SU-DHL-6 (cell line): ENCODE data around the gene ZBTB21.
A peak's percentile ranks its signal among the peaks of the same experiment; 100 is the strongest.

Experiments
- H2AFZ ChIP-seq: fragments of 200-600 bp; sonication (generic); 2 replicates; pipeline ENCODE4 v1.6.1; 2014; ENCODE audit warnings: low read depth, mild to moderate bottlenecking, moderate library complexity, mixed read lengths, antibody characterized with exemption, low read length; ENCODE audit not compliant: severe bottlenecking
- H3F3A ChIP-seq: fragments of 200-600 bp; shearing (Covaris generic); 2 replicates; pipeline ENCODE4 v1.6.0; 2016; ENCODE audit warnings: antibody characterized with exemption, mild to moderate bottlenecking; ENCODE audit not compliant: insufficient read depth
- H3K27ac ChIP-seq: fragments of 200-600 bp; sonication (generic); 2 replicates; pipeline ENCODE4 v1.5.1; 2016; ENCODE audit warnings: low read depth, mild to moderate bottlenecking, low read length, moderate library complexity, mixed read lengths
- H3K27me3 ChIP-seq: fragments of 200-600 bp; sonication (generic), shearing (Covaris generic); 2 replicates; pipeline ENCODE4 v1.6.0; 2014; ENCODE audit warnings: mild to moderate bottlenecking, low read length
- H3K36me3 ChIP-seq: fragments of 200-600 bp; sonication (generic); 2 replicates; pipeline ENCODE4 v1.6.1; 2014; ENCODE audit warnings: mild to moderate bottlenecking, low read length, mixed read lengths
- H3K4me2 ChIP-seq: fragments of 300-600, 200-600 bp; shearing (Covaris generic), sonication (generic); 2 replicates; pipeline ENCODE4 v1.6.0; 2014; ENCODE audit warnings: low read length, low read depth, mild to moderate bottlenecking; ENCODE audit not compliant: poor library complexity, severe bottlenecking
- H3K4me3 ChIP-seq: fragments of 200-600 bp; sonication (generic); 2 replicates; pipeline ENCODE4 v1.5.1; 2014; ENCODE audit warnings: antibody characterized with exemption, low read length, mild to moderate bottlenecking, mixed read lengths; ENCODE audit not compliant: insufficient read depth, poor library complexity, severe bottlenecking
- H3K79me2 ChIP-seq: fragments of 200-600 bp; sonication (generic); 2 replicates; pipeline ENCODE4 v1.6.1; 2014; ENCODE audit warnings: mild to moderate bottlenecking, low read length, moderate library complexity; ENCODE audit not compliant: insufficient read depth
- H3K9ac ChIP-seq: fragments of 200-600 bp; sonication (generic); 2 replicates; pipeline ENCODE4 v1.7.0; 2014; ENCODE audit warnings: mild to moderate bottlenecking, low read length
- H3K9me2 ChIP-seq: fragments of 200-600 bp; sonication (generic); replicated peaks from 2 replicates; pipeline ENCODE4 v1.6.1; 2014; ENCODE audit warnings: low read length; ENCODE audit not compliant: insufficient read depth
- H3K9me3 ChIP-seq: fragments of 200-600 bp; sonication (generic); 2 replicates; pipeline ENCODE4 v1.6.1; 2014; ENCODE audit warnings: low read length, mixed read lengths; ENCODE audit not compliant: insufficient read depth
- H4K20me1 ChIP-seq: fragments of 200-600 bp; sonication (generic); 2 replicates; pipeline ENCODE4 v1.6.1; 2014; ENCODE audit warnings: low read depth, mild to moderate bottlenecking, antibody characterized with exemption, low read length, moderate library complexity, mixed read lengths
- EZH2phosphoT487 ChIP-seq: fragments of 200-600 bp; sonication (generic), shearing (Covaris generic); conservative IDR thresholded peaks from 2 replicates; pipeline ENCODE4 v1.6.1; 2018; ENCODE audit warnings: mild to moderate bottlenecking, antibody characterized with exemption, low read length, moderate library complexity, mixed read lengths
- TF ChIP-seq, protein P1 (sequence below): fragments of 200-600 bp; sonication (generic); IDR thresholded peaks from one replicate; pipeline ENCODE4 v1.5.1; 2017; ENCODE audit warnings: antibody characterized with exemption, mild to moderate bottlenecking, low read length, moderate library complexity; ENCODE audit not compliant: insufficient read depth, poor library complexity, severe bottlenecking

Gene ZBTB21

GRCh38 chr21:42031816-42032215, 21.7 kb upstream of the ZBTB21 start:
- Histone ChIP-seq H2AFZ (no peak overlapping the region), H3K27ac (no peak overlapping the region), H3K4me2 (peak overlapping the region; percentile 15), H3K4me3 (no peak overlapping the region), H3K79me2 (no peaks in the 10 kb centered on the region), H3K9me2 (no peaks in the 10 kb centered on the region), H3F3A (no peaks in the 10 kb centered on the region), H3K27me3 (no peaks in the 10 kb centered on the region), H4K20me1 (no peaks in the 10 kb centered on the region), H3K36me3 (no peaks in the 10 kb centered on the region), H3K9me3 (no peaks in the 10 kb centered on the region), H3K9ac (no peak overlapping the region)
- TF ChIP-seq, protein P1, sequence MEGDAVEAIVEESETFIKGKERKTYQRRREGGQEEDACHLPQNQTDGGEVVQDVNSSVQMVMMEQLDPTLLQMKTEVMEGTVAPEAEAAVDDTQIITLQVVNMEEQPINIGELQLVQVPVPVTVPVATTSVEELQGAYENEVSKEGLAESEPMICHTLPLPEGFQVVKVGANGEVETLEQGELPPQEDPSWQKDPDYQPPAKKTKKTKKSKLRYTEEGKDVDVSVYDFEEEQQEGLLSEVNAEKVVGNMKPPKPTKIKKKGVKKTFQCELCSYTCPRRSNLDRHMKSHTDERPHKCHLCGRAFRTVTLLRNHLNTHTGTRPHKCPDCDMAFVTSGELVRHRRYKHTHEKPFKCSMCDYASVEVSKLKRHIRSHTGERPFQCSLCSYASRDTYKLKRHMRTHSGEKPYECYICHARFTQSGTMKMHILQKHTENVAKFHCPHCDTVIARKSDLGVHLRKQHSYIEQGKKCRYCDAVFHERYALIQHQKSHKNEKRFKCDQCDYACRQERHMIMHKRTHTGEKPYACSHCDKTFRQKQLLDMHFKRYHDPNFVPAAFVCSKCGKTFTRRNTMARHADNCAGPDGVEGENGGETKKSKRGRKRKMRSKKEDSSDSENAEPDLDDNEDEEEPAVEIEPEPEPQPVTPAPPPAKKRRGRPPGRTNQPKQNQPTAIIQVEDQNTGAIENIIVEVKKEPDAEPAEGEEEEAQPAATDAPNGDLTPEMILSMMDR: no peak
- TF ChIP-seq EZH2phosphoT487: no peak

- H4K20me1 ChIP-seq: no peaks in the 10 kb centered on the region
- H3F3A ChIP-seq: no peaks in the 10 kb centered on the region
- H3K27me3 ChIP-seq: no peaks in the 10 kb centered on the region
- no peaks in the 10 kb centered on the region for H3K9me3 ChIP-seq
- H3K79me2 ChIP-seq: no peaks in the 10 kb centered on the region
- H3K9ac ChIP-seq: no peak overlapping the region
- peak overlapping the region; percentile 15 for H3K4me2 ChIP-seq
- H2AFZ ChIP-seq: no peak overlapping the region
- no peaks in the 10 kb centered on the region for H3K36me3 ChIP-seq
- no peak overlapping the region for H3K27ac ChIP-seq
- no peak overlapping the region for H3K4me3 ChIP-seq
- TF ChIP-seq, protein P1: no peak
- TF ChIP-seq EZH2phosphoT487: no peak
- H3K9me2 ChIP-seq: no peaks in the 10 kb centered on the region
These were observed 21.1 kb upstream of the ZBTB21 start for GRCh38 chr21:42031241-42031640.

- no peaks in the 10 kb centered on the region for H3K36me3 ChIP-seq
- no peak overlapping the region for H3K9ac ChIP-seq
- no peaks in the 10 kb centered on the region for H3K9me2 ChIP-seq
- H3K27ac ChIP-seq: no peak overlapping the region
- no peaks in the 10 kb centered on the region for H3K79me2 ChIP-seq
- H3K27me3 ChIP-seq: no peaks in the 10 kb centered on the region
- no peak overlapping the region for H3K4me2 ChIP-seq
- no peaks in the 10 kb centered on the region for H4K20me1 ChIP-seq
- H3F3A ChIP-seq: no peaks in the 10 kb centered on the region
- TF ChIP-seq, protein P1: no peak
- TF ChIP-seq EZH2phosphoT487: no peak
- H3K4me3 ChIP-seq: no peak overlapping the region
- H3K9me3 ChIP-seq: no peaks in the 10 kb centered on the region
- H2AFZ ChIP-seq: no peak overlapping the region
These were observed 20.2 kb upstream of the ZBTB21 start for GRCh38 chr21:42030311-42030710.
